Liver (tissue), 9 donors: ENCODE measurements around the gene FAM83D. TPM values are rescaled to one million over a fixed set of nuclear protein-coding genes. Genes with fewer than 3 reads are reported as not detected.

Source experiments
- DNase-seq: peaks from one replicate; pipeline ENCODE4 v3.0.0-alpha.2; 2017; ENCODE audit warnings: low spot score
- H3K27ac ChIP-seq, 2 donors: one replicate each; pipeline ENCODE4 v1.7.0; 2013; ENCODE audit warnings: inconsistent platforms in 2 of 2, low read length in 2 of 2, control low read depth in 1 of 2, low read depth in 1 of 2, mild to moderate bottlenecking in 1 of 2
- H3K27me3 ChIP-seq, 4 donors: one replicate each; pipeline versions ENCODE4 v1.6.1 to v1.7.0; 2013; ENCODE audit warnings: low read length in 3 of 4, inconsistent platforms in 1 of 4, mild to moderate bottlenecking in 1 of 4, moderate library complexity in 1 of 4; ENCODE audit not compliant: control insufficient read depth in 4 of 4, insufficient read depth in 4 of 4
- H3K36me3 ChIP-seq, 4 donors: one replicate each; pipeline versions ENCODE4 v1.6.1 to v1.7.0; 2013; ENCODE audit warnings: low read length in 3 of 4, mild to moderate bottlenecking in 3 of 4, low read depth in 1 of 4, moderate library complexity in 1 of 4; ENCODE audit not compliant: control insufficient read depth in 4 of 4, insufficient read depth in 3 of 4
- H3K4me1 ChIP-seq, 4 donors: one replicate each; pipeline versions ENCODE4 v1.6.1 to v1.7.0; 2013; ENCODE audit warnings: low read length in 3 of 4, mild to moderate bottlenecking in 3 of 4, moderate library complexity in 1 of 4; ENCODE audit not compliant: control insufficient read depth in 4 of 4, insufficient read depth in 4 of 4
- H3K4me3 ChIP-seq, 3 donors: one replicate each; pipeline versions ENCODE4 v1.6.1 to v1.7.0; 2013; ENCODE audit warnings: low read length in 3 of 3, control low read depth in 1 of 3, low read depth in 1 of 3, mild to moderate bottlenecking in 1 of 3
- H3K9ac ChIP-seq, 2 donors: one replicate each; pipeline ENCODE4 v1.7.0; 2013; ENCODE audit warnings: low read length in 2 of 2, mild to moderate bottlenecking in 2 of 2, moderate library complexity in 2 of 2, control low read depth in 1 of 2, low read depth in 1 of 2
- H3K9me3 ChIP-seq, 4 donors: one replicate each; pipeline versions ENCODE4 v1.6.1 to v1.7.0; 2013; ENCODE audit warnings: low read length in 3 of 4; ENCODE audit not compliant: control insufficient read depth in 4 of 4
- ATF3 ChIP-seq: IDR thresholded peaks from 2 replicates; pipeline ENCODE4 v1.6.1; 2016; ENCODE audit warnings: antibody characterized with exemption
- CTCF ChIP-seq: fragments of 150-350 bp; IDR thresholded peaks from 2 replicates; pipeline ENCODE4 v1.5.1; 2017; ENCODE audit warnings: improper control_type of control experiment, low read depth, low read length; ENCODE audit not compliant: missing input control
- FOXA1 ChIP-seq: IDR thresholded peaks from 2 replicates; pipeline ENCODE4 v1.6.1; 2016; ENCODE audit warnings: antibody characterized with exemption
- FOXA2 ChIP-seq: IDR thresholded peaks from 2 replicates; pipeline ENCODE4 v1.6.1; 2016; ENCODE audit warnings: antibody characterized with exemption
- GABPA ChIP-seq, 2 donors: IDR thresholded peaks in 1 of 2; conservative IDR thresholded peaks in 1 of 2; 2 replicates each; pipeline ENCODE4 v1.6.1; 2016; ENCODE audit warnings: antibody characterized with exemption in 2 of 2, mild to moderate bottlenecking in 1 of 2, moderate library complexity in 1 of 2
- HNF4A ChIP-seq, 2 donors: conservative IDR thresholded peaks; 2 replicates each; pipeline ENCODE4 v1.6.1; 2016; ENCODE audit warnings: antibody characterized with exemption in 2 of 2, mild to moderate bottlenecking in 2 of 2
- HNF4G ChIP-seq: IDR thresholded peaks from 2 replicates; pipeline ENCODE4 v1.6.1; 2016; ENCODE audit warnings: antibody characterized with exemption
- JUND ChIP-seq, 2 donors: IDR thresholded peaks; 2 replicates each; pipeline ENCODE4 v1.6.1; 2016; ENCODE audit warnings: antibody characterized with exemption in 2 of 2
- NR2F2 ChIP-seq: IDR thresholded peaks from 2 replicates; pipeline ENCODE4 v1.6.1; 2016; ENCODE audit warnings: antibody characterized with exemption
- RAD21 ChIP-seq, 2 donors: IDR thresholded peaks; 2 replicates each; pipeline ENCODE4 v1.6.1; 2016; ENCODE audit warnings: antibody characterized with exemption in 2 of 2, mild to moderate bottlenecking in 2 of 2
- REST ChIP-seq: IDR thresholded peaks from 2 replicates; pipeline ENCODE4 v1.6.1; 2016; ENCODE audit warnings: antibody characterized with exemption, mild to moderate bottlenecking
- SP1 ChIP-seq: IDR thresholded peaks from 2 replicates; pipeline ENCODE4 v1.6.1; 2018; ENCODE audit warnings: antibody characterized with exemption, mild to moderate bottlenecking
- TAF1 ChIP-seq: conservative IDR thresholded peaks from 2 replicates; pipeline ENCODE4 v1.6.1; 2016; ENCODE audit warnings: antibody characterized with exemption, mild to moderate bottlenecking
- YY1 ChIP-seq: IDR thresholded peaks from 2 replicates; pipeline ENCODE4 v1.6.1; 2016; ENCODE audit warnings: antibody characterized with exemption, mild to moderate bottlenecking
- ZBTB33 ChIP-seq: IDR thresholded peaks from 2 replicates; pipeline ENCODE4 v1.6.1; 2016; ENCODE audit warnings: antibody characterized with exemption
- WGBS: extraction: QIAGEN DNeasy Blood & Tissue Kit; methylation state at CpG from one replicate; pipeline ENCODE4 v1.1.7; 2013; 5-methylcytosine and 5-hydroxymethylcytosine counted together
- polyA plus RNA-seq, 2 donors: library from polyadenylated mRNA; stranded (reverse) in 1 of 2; unstranded in 1 of 2; fragments of 200-250 nt in 1 of 2; fragments of >200 nt in 1 of 2; fragmentation: Nextera tagmentation in 1 of 2; extraction: Ambion mirVana in 1 of 2; gene quantifications; one replicate each; pipeline versions ENCODE4 v1.2.1 to v1.2.3, GENCODE V29; 2013 to 2015
- total RNA-seq, 2 donors: library from RNA; depleted of rRNA; stranded (reverse); fragments of >200 nt; gene quantifications; one replicate each; pipeline ENCODE4 v1.2.3, GENCODE V29; 2014
- donor health status: healthy.
- donor health status: healthy.
- donor health status: healthy.
- donor health status: healthy.
- donor health status: healthy.

Gene FAM83D
- total and polyA plus RNA-seq, 4 donors = 1.1 to 28.2 (median 2.7) TPM

- Histone ChIP-seq H3K4me3 (no peak overlapping the region), H3K4me1 (peaks cover 3 to 6% (median 4%) of the 10 kb centered on the region in 4 donors), H3K36me3 (no peaks in the 10 kb centered on the region), H3K27ac (no peak overlapping the region), H3K27me3 (no peaks in the 10 kb centered on the region), H3K9ac (no peak overlapping the region), H3K9me3 (no peaks in the 10 kb centered on the region)
- 49% methylated on average over 6 of the region's 6 CpGs for WGBS
- no peak for TF ChIP-seq JUND (IDR thresholded peaks at IDR 0.05)
- no peak for TF ChIP-seq NR2F2
- no peak for TF ChIP-seq HNF4A (conservative IDR thresholded peaks at IDR 0.05)
- DNase-seq = no peak
These were observed 33.1 kb upstream of the FAM83D start for GRCh38 chr20:38893056-38893564.

- H3K4me3 ChIP-seq = peak overlapping the region in 1 of 3 donors; percentile 25
- no peak overlapping the region for H3K9ac ChIP-seq
- H3K9me3 ChIP-seq = no peaks in the 10 kb centered on the region
- H3K4me1 ChIP-seq = peaks cover 3 to 4% (median 3%) of the 10 kb centered on the region in 4 donors
- TF ChIP-seq HNF4G (no peak), YY1 (no peak), GABPA (IDR thresholded peaks at IDR 0.05 in 1 of 2, conservative IDR thresholded peaks at IDR 0.05 in 1 of 2) (no peak), TAF1 (no peak), FOXA1 (no peak), REST (no peak), FOXA2 (no peak), HNF4A (conservative IDR thresholded peaks at IDR 0.05) (no peak), RAD21 (IDR thresholded peaks at IDR 0.05) (peak; percentile 76 to 85), CTCF (peak; percentile 86), ZBTB33 (no peak), SP1 (no peak), ATF3 (no peak), NR2F2 (no peak)
- H3K36me3 ChIP-seq = no peaks in the 10 kb centered on the region
- H3K27ac ChIP-seq = no peak overlapping the region
- DNase-seq = peak; percentile 77
- no peaks in the 10 kb centered on the region for H3K27me3 ChIP-seq
- WGBS = 15% methylated on average over 25 of the region's 25 CpGs
These were observed 32.6 kb upstream of the FAM83D start for GRCh38 chr20:38893565-38894090.
